GM19467 (cell line): Measurements from ENCODE around the gene NCOA1.

Experiments used
- ATAC-seq: cut with Tn5 transposase; IDR thresholded peaks from one replicate; pipeline ENCODE4 v1.9.1; 2021; ENCODE audit warnings: mild to moderate bottlenecking, moderate library complexity; ENCODE audit not compliant: unreplicated experiment

NCOA1 gene

DNA sequence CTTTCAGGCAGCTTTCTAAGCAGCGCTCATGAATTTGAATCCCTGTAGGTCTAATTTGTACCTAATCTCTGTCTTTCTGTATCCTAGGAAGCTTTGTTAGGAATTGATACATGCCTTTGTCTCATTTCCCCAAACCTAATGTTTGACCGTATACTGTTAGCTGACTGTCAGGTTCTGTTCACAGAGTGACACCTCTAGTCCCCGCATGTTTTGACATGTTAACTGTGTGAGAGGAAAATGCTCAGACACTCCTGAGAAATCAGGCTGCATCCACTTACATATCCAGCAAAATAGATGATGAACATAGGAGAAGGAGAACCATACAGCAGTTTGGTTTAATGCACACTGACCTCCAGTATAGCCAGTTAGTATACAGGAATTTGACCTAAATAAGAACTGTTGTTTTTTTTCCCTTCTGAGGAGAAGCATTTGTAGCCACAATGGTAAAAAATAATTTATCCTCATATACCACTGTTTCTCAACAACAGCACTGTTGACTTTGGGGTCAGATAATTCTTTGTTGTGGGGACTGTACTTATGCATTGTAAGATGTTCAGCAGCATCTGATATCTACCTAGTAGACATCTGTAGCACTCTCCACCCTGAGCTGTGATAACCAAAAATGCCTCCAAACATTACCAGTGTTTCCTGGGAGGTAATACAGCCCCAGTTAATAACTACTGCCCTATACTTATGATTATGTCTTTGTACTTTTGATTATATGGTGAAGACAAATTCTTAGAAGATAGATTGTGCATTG is 130.9 kb downstream of the NCOA1 start:
- ATAC-seq: no peak

DNA sequence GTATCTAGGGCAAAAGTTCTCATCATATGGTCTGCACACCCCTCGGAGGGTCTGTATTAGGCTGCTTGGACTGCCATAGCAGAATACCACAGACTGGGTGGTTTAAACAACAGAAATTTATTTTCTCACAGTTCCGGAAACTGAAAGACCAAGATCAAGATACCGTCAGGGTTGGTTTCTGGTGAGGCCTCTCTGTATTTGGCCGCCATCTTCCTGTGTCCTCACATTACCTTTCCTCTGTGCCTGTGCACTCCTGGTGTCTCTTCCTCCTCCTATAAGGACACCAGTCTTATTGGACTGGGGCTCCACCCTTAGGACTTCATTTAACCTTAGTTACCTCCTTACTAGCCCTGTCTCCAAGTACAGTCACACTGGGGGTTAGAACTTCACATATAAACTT is 132.5 kb downstream of the NCOA1 start:
- ATAC-seq: no peak

DNA sequence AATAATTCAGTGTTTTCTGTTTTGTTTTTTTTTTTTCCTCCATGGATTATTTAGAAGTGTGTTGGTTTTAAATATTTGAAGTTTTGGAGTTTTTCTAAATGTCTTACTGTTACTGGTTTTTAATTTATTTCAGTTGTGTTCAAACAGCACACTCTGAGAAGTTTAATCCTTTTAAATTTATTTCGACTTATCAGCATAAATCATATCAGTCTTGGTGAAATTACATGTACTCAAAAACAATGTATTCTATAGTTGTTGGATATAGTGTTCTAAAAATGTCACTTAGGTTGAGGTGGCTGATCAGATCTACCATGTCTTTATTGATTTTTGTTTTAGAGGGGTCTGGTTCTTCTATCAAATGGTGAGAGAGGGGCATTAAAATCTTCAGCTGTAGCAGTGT is 134.7 kb downstream of the NCOA1 start:
- no peak for ATAC-seq

DNA sequence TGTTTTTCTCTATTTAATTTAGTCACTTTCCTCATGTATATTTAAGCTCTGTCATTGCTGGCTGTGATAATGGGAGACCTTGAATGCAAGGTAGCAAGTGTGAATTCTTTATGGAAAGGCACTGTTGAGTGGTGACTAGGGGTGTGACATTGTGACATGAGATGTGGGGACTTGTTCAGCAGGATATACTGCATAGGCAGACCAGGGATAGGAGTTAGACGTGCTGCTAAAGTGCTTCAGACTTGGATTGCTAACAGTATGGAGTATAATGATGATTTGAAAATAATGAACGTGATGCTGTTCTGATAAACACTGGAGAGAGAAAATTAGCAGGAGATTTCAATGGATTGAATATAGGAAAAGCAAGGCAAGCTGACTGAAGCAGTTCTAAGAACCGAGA is 135.1 kb downstream of the NCOA1 start:
- no peak for ATAC-seq

DNA sequence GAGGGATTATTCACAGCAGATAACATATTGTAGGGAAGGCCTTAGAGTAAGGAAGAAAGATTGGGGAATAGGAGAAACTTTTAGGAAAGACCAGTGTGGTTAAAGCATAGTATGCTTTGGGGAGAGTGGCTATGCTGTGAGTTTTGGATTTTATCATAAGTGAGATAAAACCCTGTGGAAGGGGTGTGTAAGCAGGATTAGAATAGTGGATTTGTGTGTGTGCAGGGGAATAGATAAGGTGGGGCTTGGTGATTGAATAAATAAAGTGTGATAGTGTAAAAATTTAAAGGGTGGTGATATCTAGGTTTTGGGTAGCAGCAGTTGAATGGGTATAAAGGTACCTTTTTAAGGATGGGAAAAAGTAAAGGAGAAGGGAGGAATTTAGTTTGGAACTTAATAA is 137.7 kb downstream of the NCOA1 start:
- no peak for ATAC-seq

DNA sequence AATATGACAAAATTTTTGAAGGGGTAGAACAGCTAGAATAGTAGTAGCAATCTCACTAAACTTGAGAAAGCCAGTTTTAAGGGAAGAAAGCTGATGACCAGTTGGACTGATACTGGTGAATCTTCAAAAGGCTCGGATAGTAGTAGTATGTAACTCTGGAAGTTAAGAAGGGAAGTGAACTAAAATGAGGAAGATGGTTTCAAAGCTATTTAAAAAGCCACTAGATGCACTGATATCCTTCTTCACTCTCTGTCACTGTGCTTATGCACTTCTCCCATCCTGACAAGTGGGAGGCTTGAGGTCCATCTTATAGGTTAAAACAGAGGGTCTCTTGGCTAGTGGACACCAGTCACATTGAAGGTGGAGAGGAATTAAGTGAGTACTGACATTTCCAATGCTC is 141.1 kb downstream of the NCOA1 start:
- ATAC-seq: no peak

DNA sequence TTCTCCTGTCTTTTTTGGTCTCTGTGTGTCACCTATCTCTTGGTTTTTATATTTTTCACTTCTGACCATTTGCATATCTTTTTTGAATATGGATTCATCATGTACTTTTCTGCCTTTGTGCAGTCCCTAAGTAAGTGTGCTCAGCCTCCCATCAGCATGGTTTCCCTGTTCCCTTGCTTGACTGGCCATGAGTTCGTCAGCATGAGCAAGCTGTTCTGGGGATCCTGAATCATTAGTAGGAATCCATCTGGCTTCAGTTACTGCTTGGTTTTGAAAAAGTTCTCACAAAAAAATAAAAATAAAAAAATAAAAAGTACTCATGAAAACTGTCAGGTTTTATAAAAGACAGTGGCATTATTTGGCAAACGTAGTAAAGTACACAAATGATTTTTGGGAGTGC is 144.1 kb downstream of the NCOA1 start:
- ATAC-seq: no peak

DNA sequence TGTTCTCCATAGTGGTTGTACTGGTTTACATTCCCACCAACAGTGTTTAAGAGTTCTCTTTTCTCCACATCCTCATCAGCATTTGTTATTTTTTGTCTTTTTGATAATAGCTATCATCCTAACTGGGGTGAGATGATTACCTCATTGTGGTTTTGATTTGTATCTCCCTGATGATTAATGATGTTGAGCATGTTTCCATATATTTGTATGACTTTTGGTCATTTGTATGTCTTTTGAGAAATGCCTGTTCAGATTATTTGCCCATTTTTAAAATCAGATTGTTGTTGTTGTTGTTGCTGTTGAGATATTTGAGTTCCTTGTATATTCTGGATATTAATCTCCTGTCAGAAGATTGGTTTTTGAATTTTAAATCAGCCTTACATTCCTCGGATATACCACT is 147.5 kb downstream of the NCOA1 start:
- ATAC-seq: no peak

DNA sequence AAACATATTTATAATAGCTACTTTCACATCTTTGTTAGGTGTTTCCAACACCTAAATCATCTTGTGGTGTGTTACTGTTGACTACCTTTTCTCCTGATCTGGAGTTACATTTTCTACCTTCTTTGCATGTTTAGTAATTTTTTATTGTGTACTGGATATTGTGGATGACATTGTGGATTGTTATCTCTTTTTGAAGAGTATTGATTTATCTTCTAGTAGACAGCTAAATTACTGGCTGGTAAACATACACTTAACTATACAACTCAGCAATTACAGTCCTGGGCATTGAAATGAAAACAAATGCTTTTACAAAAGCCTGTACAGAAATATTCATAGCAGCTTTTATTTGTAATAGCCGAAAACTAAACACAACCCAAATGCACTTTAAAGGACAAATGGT is 151.3 kb downstream of the NCOA1 start:
- no peak for ATAC-seq

DNA sequence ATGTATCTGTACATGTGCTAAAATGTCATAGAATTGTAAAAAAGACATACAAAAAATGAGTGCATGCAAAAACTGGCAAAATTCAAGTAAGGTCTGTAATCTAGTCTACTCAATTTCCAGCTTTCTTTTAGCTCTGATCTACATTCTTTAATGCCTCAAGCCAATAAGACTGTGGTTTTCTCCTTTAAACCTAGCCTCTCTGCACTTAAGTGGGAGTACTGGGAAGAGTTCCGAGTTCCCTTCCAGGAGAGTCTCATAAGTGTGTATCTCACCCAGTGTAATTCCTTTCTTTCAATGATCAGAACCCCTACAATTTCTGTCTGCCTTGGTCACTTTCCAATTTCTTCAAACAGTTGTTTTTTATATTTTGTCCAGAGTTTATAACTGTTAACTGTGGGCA is 152.0 kb downstream of the NCOA1 start:
- ATAC-seq: no peak

DNA sequence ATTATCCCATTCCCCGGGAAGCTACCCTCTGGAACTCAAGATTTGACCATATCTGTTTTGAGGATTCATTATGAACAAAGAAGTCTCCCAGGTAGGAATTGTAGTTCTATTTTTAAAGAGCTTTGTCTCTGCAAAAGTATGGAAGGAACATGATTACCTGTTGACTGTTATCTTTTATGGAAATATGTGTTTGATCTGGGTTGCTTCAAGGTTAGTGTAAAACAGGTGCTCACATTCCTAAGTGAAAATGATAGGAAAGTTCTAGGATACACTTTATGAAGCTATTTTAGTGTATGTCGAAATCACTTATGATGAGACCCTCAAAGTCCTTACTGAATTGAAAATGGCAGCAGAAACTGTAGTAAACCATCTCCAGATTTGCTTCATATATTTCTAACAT is 153.0 kb downstream of the NCOA1 start:
- ATAC-seq: no peak

DNA sequence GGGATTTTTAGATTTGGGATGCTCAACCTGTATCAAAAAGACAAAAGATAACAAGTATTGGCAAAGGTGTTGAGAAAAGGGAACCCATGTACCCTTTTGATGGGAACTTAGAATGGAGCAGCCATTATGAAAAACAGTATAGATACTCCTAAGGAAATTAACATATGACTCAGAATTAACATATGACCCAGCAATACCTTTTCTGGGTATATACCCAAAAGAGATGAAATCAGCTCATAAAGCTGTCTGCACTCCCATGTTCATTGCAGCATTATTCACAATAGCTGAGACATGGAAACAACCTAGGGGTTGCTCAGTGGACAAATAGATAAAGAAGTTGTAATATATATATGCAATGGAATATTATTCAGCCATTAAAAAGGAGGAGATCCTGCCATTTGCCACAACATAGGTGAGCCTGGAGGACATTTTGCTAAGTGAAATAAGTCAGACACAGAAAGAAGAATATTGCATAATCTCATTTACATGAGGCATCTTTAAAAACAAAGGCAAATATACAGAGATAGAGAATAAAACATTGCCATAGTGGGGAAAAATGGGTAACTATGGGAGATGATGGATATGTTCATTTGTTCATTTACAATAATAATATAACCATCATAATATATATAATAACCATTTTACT is 160.1 kb downstream of the NCOA1 start:
- ATAC-seq: no peak

DNA sequence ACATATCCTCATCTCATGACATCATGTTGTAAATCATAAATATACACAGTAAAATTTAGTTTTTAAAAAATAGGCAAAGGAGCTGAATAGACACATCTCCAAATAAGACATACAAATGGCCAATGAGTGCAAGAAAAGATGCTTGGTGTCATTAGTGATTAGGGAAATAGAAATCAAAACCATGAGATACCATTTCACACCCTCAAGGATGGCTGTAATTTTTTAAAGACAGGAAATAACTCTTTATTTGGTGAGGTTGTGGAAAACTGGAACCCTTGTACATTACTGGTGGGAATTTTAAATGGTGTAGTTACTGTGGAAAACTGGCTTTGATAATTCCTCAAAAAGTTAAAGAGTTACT is 160.6 kb downstream of the NCOA1 start:
- no peak for ATAC-seq

DNA sequence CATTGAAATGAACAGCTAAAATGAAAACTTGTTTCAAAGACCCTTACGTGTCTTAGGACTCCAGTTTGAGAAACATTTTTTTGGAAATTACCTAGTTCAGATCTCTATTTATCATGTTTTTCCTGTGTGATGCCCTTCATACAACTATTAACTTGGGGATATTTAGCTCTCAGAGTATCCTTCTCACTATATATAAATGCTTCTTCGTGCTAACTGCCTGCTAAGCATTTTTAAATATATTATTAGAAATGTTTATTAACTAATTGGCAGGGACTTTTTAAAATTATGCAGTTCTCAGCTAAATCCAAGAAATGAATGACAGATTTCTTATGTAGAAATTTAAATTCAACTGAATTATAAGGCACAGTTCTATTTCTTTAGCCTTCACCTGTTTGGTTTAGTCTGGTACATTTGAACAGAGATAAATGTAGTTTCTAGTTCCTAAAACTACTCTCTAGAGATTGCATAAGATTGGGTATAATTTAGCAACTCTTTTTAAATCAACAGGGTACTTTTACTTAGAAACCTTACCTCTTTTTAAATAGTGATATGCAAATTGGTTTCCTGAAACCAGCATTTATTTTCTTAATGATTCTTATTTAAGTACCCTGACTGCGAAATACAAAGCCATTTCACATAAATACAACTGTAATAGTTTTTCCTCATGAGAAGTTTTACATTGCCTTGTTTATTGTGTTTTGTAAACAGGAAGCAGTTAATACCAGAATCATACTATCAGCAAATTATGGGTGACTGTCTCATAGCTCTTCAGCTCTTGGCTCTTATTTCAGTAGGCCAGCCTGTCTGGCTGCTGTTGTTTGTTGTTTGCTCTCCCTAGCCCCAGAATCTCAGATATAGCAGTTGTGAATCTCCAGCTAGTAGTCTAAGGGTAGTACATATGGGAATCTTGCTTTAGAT is 161.5 kb downstream of the NCOA1 start:
- ATAC-seq: no peak

DNA sequence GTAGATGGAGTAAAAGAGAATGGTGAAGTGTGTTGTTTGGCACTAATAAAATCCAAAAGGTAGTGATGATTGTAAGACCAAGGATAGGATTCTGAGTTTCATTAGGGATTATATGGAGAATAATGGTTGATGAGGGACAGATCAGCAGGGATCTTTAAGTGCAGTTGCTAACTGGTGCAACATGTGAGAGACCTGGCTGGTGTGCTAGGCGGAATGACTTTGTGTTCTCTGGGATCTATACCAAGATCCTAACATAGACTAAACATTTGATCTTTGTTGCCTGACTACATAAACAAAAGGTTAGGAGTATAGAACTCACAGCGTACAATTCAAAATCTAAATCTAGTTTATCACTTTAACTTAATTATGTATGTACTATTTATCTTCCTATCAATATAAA is 166.8 kb downstream of the NCOA1 start:
- ATAC-seq: no peak

DNA sequence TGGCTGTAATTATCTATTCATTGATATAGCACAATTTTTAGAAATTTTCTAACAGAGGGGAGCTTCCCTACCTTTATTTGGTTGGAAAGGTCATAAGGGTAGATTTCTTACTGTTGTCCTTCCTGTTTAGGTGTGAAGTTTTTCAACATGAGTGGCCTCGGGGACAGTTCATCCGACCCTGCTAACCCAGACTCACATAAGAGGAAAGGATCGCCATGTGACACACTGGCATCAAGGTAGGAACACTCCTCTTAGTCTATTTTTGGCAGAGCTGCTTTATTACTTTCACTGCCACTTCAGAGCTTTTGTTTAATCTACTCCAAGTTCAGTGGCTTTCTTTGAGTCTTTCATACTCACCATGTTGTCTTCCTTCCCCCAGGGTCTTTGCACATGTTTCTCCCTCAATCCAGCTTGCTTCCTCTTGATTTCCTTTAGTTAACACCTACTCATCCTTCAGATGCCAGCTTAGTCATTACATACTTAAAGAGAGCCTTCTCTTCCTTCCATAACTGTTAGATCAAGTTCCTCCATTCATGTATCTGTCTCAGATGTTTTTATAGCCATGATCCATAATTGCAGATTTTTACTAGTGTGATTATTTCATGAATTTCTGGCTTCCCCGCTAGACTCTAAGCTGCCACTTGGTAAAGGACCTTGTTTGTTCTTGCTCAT is 167.6 kb downstream of the NCOA1 start:
- no peak for ATAC-seq

DNA sequence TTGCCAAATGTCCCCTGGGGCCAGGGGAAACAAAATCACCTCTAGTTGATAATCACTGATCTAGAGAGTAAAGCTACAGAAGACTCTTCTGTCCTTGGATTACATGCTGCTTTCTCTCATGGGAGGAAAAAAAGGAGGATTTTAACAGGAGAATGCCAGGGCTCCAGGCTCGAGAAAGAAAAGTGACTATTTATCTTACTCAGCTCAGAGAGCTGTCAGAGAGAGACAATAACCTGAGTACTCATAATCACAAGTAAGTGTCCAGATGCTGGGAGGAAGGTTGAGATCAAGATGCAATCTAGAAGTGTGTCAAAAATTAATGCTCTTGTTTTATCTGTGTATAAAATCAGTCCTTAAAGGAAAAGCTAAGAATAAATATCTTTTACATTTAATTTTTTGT is 168.8 kb downstream of the NCOA1 start:
- ATAC-seq: no peak

DNA sequence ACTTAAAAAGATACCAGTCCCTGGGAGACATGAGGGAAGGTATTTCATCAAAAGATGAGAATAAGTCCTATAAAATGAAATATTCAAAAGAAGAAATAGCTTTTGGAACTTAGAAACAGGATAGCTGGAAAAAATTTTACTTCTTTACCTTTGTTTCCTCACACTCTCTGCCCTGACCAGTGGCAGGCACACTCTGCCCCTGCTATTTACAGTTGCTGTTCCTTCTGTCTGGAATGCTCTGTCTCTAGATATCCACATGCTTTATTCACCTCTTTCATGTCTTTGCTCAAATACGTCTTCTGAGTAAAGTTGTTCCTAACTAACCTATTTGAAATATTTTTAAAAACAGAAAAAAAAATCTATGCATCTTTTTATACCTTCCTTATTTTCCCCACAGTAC is 176.5 kb downstream of the NCOA1 start:
- no peak for ATAC-seq

DNA sequence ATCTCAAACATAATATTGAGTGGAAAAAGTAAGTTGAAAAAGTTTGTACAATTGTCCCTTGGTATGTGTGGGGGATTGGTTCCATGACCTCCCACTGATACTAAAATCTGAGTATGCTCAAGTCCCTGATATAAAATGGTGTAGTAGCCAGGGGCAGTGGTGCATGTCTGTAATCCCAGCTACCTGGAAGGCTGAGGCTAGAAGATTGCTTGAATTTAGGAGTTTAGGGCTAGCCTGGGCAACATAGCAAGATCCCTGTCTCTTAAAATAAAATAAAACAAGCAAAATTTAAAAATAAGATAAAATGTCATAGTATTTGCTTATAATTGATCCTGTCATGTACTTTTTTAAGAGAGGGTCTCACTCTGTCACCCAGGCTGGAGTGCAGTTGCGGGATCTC is 180.2 kb downstream of the NCOA1 start:
- ATAC-seq: no peak

DNA sequence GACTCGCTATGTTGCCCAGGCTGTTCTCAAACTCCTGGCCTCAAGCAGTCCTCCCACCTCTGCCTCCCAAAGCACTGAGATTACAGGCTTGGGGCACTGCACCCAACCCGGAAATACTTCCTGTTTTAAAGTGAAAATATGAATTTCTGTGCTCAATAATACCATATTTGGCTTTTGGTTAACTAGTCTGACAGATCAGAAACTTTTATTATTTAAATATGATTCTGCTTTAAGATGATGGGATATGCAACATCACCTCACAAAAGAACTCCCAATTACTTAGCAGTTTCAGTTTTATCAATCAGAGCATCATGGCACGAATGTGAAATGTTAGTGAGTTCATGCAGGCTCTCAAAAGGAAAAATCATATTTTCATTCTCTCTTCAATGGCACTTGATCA is 181.5 kb downstream of the NCOA1 start:
- ATAC-seq: no peak

DNA sequence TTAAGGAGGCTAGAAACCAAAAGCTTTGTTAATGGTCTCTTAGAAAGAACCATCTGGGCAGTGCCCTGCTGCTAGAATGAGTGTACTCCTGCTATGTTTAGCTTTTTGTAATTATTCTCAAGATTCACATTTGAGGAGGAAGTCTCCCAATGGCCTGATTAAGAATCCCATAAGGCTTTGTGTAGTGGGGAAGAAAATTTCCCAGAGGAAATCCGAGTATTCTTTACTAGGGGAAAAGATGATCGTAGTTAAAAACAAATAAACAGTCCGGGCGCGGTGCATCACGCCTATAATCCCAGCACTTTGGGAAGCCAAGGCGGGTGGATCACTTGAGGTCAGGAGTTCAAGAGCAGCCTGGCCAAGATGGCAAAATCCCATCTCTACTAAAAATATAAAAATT is 184.3 kb downstream of the NCOA1 start:
- no peak for ATAC-seq
